ENCODE data around the gene KIRREL1.

Gene KIRREL1

DNA sequence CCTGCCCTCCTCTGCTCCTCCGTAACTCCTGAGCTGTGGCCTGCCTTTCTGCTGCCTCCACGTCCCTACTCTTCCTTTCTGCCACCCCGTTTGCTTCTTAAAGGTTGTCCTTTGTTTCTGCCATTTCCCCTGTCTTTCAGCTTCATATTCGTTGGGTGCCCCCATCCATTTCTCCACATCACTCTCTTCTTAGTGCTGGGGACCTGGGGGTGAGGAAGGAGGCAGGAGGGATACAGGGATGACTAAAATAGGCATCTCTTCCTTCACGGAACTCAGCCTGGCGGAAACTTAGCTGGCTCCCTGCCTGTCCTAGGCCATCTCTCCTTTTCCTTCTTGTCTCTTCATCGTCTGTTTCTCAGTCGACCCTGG, 120.3 kb downstream of the KIRREL1 start:
- peaks cover 16% of the 10 kb centered on the region for H3K4me1 ChIP-seq (ENCODE audit: insufficient read depth, low read length)
- H3K27me3 ChIP-seq (ENCODE audit: insufficient read depth, low read length, poor library complexity): peaks cover 7% of the 10 kb centered on the region
- H4K20me1 ChIP-seq (ENCODE audit: insufficient read depth, low read length): no peaks in the 10 kb centered on the region
- H3K9ac ChIP-seq (ENCODE audit: low read depth, low read length): peak overlapping the region; percentile 63
- H2AFZ ChIP-seq (ENCODE audit: low read depth, low read length): peak overlapping the region; percentile 88
- TF ChIP-seq, protein P1, sequence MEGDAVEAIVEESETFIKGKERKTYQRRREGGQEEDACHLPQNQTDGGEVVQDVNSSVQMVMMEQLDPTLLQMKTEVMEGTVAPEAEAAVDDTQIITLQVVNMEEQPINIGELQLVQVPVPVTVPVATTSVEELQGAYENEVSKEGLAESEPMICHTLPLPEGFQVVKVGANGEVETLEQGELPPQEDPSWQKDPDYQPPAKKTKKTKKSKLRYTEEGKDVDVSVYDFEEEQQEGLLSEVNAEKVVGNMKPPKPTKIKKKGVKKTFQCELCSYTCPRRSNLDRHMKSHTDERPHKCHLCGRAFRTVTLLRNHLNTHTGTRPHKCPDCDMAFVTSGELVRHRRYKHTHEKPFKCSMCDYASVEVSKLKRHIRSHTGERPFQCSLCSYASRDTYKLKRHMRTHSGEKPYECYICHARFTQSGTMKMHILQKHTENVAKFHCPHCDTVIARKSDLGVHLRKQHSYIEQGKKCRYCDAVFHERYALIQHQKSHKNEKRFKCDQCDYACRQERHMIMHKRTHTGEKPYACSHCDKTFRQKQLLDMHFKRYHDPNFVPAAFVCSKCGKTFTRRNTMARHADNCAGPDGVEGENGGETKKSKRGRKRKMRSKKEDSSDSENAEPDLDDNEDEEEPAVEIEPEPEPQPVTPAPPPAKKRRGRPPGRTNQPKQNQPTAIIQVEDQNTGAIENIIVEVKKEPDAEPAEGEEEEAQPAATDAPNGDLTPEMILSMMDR (IDR thresholded peaks at IDR 0.05; ENCODE audit: borderline replicate concordance, extremely low read depth, low read length, poor library complexity, severe bottlenecking): no peak
- H3K36me3 ChIP-seq (ENCODE audit: insufficient read depth, low read length): no peaks in the 10 kb centered on the region
- no peak for DNase-seq
- peak overlapping the region; percentile 33 to 61; a peak in 3 of 4 replicates for H3K4me3 ChIP-seq (ENCODE audit: low read depth in 1 of 2, low read length in 2 of 2)
- no peak; the same call in 2 of the 3 replicates for ATAC-seq (ENCODE audit: insufficient read depth, low read depth)
- no peaks in the 10 kb centered on the region for H3K9me3 ChIP-seq (ENCODE audit: insufficient read depth, low read length, severe bottlenecking)
- peak overlapping the region; percentile 99 for H3K4me2 ChIP-seq (ENCODE audit: insufficient read depth, low read length)
- H3K27ac ChIP-seq (ENCODE audit: low read length): peak overlapping the region; percentile 50; the same call in 1 of the 2 replicates
- no peaks in the 10 kb centered on the region for H3K79me2 ChIP-seq (ENCODE audit: insufficient read depth, low read length)

DNA sequence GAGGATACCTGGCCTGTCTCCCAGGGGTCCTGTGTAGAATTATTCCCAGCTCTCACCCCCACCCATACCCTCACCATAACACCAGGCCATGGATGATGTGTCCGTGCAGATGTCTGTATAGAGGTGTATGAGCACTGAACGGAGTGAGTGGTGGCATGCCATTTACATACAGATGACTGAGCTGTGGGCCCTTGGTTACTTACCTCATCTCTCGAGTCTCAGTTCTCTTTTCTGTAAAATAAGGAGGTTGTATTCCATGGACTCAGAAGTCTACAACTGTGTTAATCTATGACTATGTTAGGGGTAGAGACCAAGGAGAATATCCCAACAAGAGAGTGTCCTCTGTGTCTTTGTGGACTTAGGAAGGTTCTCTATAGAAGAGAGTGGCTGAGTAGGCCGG, 121.7 kb downstream of the KIRREL1 start:
- no peaks in the 10 kb centered on the region for H3K36me3 ChIP-seq (ENCODE audit: insufficient read depth, low read length)
- no peak overlapping the region for H3K9ac ChIP-seq (ENCODE audit: low read depth, low read length)
- no peak overlapping the region for H2AFZ ChIP-seq (ENCODE audit: low read depth, low read length)
- H3K4me1 ChIP-seq (ENCODE audit: insufficient read depth, low read length): peaks cover 16% of the 10 kb centered on the region
- no peaks in the 10 kb centered on the region for H3K79me2 ChIP-seq (ENCODE audit: insufficient read depth, low read length)
- H3K4me3 ChIP-seq (ENCODE audit: low read depth in 1 of 2, low read length in 2 of 2): no peak overlapping the region
- H3K9me3 ChIP-seq (ENCODE audit: insufficient read depth, low read length, severe bottlenecking): no peaks in the 10 kb centered on the region
- TF ChIP-seq, protein P1 (IDR thresholded peaks at IDR 0.05; ENCODE audit: borderline replicate concordance, extremely low read depth, low read length, poor library complexity, severe bottlenecking): no peak
- no peak for TF ChIP-seq EZH2 (IDR thresholded peaks at IDR 0.05; ENCODE audit: borderline replicate concordance, low read depth, low read length, severe bottlenecking)
- no peak overlapping the region for H3K27ac ChIP-seq (ENCODE audit: low read length)
- H3K27me3 ChIP-seq (ENCODE audit: insufficient read depth, low read length, poor library complexity): peaks cover 11% of the 10 kb centered on the region
- H4K20me1 ChIP-seq (ENCODE audit: insufficient read depth, low read length): no peaks in the 10 kb centered on the region
- ATAC-seq (ENCODE audit: insufficient read depth, low read depth) (no peak), DNase-seq (no peak)
- no peak overlapping the region for H3K4me2 ChIP-seq (ENCODE audit: insufficient read depth, low read length)

DNA sequence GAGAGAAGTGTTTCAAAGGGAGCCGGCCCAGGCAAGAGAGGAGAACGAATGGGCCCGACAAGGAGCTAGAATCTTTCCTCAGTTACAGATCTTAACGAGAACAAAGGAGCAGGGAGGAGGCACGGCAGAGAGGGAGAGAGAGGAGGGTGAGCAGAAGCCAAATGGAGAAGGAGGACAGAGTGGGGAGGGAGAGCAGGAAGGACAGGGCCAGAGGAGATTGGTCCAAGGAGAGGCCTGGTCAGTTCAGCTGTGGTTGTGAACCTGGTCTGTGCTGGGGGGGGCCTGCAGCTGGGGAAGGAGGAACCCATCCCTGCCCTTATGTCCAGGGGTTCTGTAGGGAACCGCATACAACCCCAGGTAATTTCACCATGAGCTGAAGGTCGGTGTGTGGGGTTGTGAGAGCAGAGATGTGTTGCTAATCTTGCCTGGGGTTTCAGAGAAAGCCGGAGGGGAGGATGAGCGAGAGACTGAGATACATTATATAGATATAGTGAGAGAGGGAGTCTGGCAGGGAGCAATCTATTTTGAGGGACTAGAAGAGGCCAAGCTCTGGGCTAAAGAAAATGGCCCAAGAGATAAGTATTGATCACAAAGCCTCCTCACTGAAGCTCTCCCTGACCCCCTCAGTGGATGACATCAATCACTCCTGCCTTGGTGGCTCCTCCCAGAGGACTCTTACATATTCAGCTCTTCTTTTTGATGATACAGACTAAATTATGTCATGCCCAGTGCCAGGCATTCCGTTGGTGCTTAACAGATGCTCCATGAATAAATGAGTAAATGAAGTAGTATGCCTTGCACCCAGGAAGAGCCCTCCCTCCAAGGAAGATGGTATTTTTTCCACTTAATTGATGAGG, 123.1 kb downstream of the KIRREL1 start:
- no peak for DNase-seq
- Histone ChIP-seq H3K36me3 (ENCODE audit: insufficient read depth, low read length) (no peaks in the 10 kb centered on the region), H3K79me2 (ENCODE audit: insufficient read depth, low read length) (no peaks in the 10 kb centered on the region), H3K4me2 (ENCODE audit: insufficient read depth, low read length) (no peak overlapping the region), H3K4me3 (ENCODE audit: low read depth in 1 of 2, low read length in 2 of 2) (no peak overlapping the region), H4K20me1 (ENCODE audit: insufficient read depth, low read length) (no peaks in the 10 kb centered on the region), H3K9me3 (ENCODE audit: insufficient read depth, low read length, severe bottlenecking) (no peaks in the 10 kb centered on the region), H3K9ac (ENCODE audit: low read depth, low read length) (no peak overlapping the region), H3K27ac (ENCODE audit: low read length) (no peak overlapping the region), H3K27me3 (ENCODE audit: insufficient read depth, low read length, poor library complexity) (peaks cover 13% of the 10 kb centered on the region), H2AFZ (ENCODE audit: low read depth, low read length) (no peak overlapping the region), H3K4me1 (ENCODE audit: insufficient read depth, low read length) (peaks cover 16% of the 10 kb centered on the region)
- no peak for ATAC-seq (ENCODE audit: insufficient read depth, low read depth)
- TF ChIP-seq, protein P1 (IDR thresholded peaks at IDR 0.05; ENCODE audit: borderline replicate concordance, extremely low read depth, low read length, poor library complexity, severe bottlenecking): no peak
- no peak for TF ChIP-seq EZH2 (IDR thresholded peaks at IDR 0.05; ENCODE audit: borderline replicate concordance, low read depth, low read length, severe bottlenecking)
